COLO668 (cell line): Measurements from ENCODE around the gene ABCA3.

Experiments used
- DNase-seq: peaks from one replicate; lab custom pipeline; 2025; ENCODE audit not compliant: unreplicated experiment; lab: John Stamatoyannopoulos, UW

Gene ABCA3

DNA sequence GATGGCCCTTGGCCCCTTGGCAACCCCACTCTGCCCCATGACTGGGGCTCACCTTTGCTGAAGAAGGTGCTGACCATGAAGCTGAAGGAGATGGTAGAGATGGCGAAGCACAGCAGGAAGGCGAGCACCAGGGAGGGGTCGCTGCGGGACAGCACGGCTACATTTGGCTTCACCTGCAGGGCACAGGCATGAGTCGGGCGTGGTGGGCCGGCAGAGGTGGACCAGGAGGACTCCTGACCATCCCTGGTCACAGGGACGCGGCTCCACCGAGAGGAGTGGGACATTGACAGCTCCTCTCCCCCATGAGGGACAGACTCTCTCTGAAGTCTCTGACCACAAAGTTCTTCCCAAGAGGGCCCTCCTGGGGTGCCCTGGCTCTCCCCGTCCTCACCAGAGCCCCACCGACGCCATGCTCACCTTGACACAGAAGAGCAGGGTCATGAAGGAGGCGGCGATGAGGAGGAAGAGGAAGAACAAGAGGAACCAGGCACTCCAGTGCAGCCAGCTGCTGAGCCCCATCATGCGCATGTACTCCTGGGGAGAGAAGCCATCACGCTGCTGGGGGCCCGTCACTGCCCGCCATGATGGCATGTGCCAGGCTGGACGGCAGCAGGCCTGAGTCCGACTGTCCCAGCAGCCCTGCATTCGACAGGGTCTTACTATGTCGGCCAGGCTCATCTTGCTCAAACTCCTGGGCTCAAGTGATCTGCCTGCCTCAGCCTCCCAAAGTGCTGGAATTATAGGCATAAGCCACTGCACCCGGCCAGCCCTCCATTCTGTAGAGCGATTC is 23.1 kb downstream of the ABCA3 start:
- no peak for DNase-seq

DNA sequence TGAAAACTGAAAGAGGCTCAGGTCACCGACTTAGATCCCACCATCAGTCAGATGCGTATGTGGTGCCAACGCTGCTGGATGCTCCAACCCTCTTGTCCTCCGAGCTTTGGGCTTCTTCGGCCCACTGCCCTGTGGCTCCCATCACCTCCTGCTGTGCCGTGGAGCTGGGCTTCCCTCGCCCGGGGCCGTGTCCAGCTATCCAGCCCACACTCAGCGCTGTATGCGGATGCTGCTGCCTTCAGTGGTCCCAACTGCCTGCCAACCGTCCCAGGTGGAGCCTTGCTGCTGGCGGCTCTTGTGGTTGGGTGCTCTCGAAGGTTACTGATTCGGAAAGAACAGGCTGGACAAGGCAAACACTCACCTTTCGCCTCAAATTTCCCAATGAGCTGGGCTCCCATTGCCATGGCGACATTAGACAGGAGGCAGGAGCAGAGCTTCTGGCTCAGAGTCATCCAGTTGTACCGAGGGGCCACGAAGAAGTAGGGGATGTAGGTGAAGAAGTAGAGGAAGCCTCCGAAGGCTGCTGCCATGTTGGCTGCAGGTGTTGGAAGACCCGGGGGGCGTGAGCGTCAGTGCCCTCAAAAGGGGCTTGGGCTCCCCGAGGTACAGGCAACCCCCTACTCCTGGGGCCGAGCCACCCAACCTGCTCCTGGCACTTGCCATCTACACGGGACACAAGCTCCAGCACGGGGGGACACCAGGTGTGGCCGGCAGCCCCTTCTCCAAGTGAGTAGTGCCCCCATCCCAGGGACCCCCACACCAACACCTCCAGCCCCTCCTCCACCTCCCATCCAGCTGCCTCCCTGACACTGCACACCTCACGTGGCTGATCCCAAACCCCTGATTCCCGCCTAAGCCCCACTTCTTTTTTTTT is 32.2 kb downstream of the ABCA3 start:
- no peak for DNase-seq

DNA sequence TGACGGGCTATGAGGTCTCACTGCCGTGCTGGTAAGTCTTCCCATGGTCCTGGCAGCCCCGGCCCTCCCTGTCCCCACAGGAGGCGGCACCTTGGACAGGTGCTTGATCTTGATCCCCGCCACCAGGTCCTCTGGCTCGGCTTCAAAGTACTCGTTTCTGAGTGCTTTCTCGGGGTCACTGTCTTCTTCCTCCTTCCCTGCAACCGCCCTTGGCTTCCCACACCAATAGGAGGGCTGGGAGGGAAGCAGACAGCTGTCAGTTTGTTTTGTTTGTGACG is 40.7 kb downstream of the ABCA3 start:
- no peak for DNase-seq

DNA sequence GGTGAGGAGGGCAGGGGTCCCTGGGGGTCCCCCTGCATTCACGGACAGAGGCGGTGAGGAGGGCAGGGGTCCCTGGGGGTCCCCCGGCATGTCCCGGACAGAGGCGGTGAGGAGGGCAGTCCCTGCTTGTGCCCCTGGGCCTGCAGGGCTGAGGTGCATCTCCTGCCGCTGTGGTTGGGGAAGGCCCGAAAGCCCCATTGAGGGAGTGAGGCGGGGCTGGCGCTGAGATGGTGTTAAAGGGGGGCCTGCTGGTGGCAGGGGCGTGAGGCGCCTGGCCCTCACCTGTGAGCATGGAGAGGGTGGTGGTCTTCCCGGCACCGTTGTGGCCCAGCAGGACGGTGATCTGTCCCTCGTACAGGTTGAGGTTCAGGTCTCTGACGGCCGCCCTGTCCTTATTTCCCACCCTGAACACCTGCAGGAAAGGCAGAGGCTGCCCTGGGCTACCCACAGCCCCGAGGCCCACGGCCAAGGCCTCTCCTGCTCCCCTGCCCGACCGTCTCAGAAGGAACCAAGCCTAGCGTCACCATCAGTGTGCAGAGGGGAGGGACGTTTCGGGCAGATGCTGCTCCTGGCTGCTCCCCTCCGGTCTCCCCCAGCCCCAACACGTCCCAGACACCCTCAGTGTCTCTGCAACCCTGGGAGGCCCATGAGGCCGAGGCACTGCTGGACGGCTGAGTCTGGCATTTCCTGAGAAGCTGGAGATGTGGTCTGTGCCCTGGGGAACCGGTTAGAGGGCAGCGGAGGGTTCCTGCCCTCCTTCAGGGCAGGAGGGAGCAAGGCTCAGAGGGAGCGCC is 41.2 kb downstream of the ABCA3 start:
- no peak for DNase-seq

DNA sequence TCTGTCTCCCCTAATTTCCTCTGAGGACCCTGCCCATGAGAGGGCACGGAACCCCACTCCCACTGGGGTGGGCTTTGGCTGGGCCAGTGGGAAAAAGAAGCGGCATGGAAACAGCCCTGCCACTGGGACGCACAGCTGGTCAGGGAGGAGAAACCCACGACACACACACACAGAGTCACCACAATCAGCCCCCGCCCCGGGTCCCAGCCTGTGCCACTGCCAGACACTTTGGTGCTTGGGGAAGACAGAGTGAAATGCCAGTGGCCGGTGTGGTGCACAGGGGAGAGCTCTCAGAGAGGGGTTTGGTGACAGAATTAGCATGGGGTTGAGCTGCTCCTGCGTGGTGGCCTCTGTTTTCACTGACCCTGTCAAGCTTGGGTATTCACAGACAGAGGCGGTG is 41.9 kb downstream of the ABCA3 start:
- no peak for DNase-seq

DNA sequence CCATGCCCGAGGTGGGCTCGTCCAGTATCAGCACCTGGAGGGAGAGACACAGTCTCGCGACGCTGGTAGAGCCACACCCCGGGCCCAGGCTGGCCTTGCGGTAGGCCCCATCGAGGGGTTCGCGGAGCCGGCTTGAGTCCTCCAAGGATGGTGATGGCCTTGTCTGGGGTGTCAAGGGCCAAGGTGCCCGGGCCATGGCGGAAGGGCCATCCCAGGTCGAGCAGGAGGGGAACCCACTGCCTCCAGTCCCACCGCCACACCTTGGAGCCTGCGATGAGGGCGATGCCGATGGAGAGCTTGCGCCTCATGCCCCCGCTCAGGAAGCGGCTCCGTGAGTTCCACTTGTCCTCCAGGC is 43.0 kb downstream of the ABCA3 start:
- DNase-seq, result no peak

DNA sequence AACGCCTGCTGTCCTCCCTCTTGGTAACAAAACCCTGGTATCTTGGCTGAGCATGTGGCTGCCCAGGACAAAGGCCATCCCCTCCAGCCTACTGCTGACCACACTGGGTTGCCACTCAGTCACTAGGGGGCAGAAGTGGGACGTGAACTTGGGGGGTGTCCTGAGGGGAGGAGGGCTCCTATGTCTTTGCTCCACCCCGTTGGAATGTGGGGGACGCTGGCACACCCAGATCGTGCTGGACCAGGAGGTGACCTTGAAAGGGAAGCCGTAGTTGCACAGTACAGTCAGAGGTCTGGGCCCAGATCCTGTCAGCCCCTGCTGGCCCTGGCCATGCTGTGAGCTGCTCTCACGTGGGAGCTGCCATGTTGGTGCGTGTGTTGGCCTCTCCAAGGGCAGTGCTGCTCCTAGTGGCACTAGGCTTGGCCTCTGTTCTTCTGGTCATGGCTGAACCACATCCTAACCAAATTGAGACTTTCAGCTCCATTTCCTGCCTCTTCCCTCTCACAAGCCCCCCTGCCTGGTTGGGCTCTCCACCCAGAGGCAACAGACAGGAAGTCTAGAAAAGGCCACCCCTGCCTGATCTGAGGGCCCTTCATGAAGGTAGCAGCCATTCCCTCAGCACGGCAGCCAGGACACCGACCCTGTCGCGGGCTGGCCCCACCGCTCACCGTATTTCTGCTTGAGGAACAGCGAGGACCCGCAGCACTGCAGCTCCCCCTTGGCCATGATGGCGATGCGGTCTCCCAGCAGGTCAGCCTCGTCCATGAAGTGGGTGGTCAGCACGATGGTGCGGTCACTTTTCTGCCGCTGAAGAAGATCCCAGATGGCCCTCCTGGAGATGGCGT is 43.6 kb downstream of the ABCA3 start:
- DNase-seq, result peak; percentile 24

DNA sequence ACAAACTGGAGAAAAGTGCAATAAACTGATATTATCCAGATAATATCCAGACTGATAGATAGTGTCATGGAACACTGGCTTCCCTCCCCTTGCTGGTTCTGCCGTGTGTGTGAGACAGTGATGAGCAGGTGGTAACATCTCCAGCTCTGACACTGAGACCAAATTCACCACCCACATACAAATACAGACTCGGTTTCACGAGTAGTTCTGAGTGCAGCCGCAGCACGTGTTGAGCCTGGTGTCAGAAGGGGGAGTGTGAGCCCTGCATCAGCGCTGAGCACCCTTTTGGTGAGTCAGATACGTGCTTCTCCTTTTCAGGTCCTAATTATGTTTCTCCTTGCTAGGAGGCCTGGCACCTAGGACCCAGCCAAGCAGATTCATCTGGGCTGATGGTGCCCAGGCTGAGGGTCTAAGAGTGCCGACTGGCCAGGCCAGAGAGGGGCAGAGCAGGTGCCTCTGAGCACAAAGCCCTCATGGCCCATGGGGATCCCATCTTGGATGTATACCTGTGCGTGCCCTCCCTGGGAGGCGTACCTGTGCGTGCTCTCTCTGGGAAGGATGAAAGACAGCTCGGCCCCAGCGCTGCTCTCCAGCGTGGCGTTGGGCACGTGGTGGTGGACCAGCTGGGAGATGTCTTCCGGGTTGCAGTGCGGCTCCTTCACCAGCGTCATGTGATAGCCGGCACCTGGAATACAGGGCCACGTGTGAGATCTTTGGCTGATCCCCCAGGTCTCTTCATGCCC is 45.3 kb downstream of the ABCA3 start:
- DNase-seq, result no peak

DNA sequence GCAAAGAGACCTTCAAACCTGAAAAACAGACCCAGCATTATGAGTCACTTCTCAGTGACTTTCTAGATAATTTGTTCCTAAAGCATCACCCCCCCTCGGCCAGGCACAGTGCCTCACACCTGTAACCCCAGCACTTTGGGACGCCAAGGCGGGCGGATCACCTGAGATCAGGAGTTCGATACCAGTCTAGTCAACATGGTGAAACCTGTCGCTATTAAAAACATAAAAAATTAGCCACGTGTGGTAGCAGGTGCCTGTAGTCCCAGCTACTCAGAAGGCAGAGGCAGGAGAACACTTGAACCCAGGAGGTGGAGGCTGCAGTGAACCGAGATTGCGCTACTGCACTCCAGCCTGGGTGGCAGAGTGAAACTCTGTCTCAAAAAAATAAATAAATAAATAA is 48.3 kb downstream of the ABCA3 start:
- DNase-seq, result no peak

DNA sequence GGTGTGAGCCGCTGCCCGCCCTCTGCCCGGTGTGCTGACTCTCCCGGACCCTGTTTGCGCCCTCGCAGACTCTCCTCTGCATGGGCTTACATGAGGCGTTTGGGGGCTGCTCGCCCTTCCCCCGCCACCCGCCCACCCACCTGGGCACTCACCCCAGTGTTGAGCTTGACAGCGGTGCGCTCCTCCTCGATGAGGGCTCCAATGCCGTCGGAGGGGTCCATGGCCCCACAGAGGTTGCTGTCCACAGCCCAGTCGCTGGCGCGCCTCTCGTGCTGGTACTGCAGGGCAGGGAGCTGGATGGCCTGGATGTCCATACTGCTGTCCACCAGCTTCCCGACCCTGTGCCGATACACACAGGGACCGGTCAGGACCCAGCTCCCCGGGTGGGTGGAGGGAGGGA is 51.2 kb downstream of the ABCA3 start:
- no peak for DNase-seq

DNA sequence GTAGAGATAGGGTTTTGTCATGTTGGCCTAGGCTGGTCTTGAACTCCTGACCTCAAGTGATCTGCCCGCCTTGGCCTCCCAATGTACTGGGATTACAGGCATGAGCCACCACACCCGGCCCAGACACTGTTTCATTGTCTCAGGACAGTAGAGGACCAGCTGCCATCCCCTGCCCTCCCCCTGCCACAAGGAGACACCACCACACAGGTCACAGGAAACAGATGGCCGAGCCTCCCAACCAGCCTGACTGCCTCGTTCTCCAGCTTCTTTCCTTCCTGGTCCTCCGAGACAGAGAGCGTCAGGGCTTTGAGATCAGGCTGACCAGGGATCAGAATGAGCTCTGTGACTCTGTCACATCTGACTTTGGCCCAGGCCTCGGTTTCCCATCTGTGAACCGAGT is 51.8 kb downstream of the ABCA3 start:
- DNase-seq, result no peak

DNA sequence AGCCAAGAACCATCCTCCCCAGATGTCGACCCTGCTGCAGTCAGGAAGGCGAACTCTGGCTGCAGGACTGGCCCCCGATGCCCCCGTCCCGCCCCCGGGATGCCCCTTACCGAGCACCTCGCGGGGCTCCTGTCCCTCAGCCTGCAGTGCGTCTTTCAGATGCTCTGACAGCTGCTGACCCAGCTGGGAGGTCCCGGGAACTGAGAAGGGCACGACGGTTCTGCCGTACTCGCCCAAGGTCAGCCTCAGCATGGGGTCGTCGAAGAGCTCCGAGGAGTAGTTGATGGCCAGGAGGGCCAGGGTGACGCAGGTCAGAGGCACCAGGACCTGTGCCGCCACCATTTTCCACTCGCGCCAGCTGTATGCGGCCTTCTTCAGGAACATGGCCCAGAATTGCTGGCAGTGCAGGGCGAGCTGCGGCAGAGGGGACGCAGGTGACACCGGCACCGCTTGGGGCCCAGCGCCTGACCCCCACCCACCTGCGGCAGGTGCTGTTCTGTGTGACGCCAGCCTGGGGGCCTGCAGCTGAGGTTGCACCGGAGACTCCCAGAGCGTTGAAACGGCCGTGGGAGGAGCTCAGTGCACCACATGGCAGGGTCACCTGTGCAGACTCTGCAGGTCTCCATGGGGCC is 52.5 kb downstream of the ABCA3 start:
- DNase-seq, result no peak

DNA sequence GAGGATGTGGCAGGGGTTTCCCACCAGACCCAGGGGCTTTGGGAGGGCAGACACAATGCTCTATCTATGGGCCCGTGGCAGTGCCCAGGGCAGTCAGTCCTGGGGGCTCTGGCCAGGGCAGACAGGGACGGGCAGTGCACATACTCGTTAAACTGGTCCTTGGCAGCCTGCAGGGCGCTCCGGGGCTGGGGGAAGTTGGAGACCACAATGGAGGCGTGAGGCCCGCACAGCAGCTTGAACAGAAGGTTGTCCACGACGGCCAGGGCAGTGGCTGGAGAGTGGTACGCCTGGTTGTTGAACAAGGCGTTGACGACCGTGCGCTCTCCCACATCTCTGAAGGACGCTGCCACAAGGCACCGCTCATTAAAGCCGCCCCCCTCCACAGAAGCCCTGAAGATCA is 54.0 kb downstream of the ABCA3 start:
- no peak for DNase-seq

DNA sequence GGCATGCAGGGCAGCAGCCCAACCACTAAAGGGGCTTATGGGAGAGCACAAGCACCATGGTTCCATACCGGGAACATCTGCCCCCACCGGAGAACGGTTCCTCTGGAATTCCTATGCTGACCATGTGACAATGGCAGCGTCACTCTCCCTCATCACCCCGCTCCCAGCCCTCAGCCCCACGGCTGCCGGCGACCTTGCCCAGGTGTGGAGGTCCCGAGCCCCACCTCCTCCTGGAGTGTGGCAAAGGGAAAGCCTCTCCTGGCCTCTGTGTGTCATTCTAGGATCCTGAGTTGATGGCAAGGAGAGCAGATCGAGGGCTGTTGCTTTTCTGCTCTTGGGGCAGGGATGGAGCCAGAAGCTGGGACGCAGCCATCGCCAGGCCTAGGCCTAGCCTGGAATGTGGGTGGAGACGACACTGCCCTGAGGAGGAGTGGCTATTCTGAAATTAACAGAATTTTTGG is 54.8 kb downstream of the ABCA3 start:
- no peak for DNase-seq

DNA sequence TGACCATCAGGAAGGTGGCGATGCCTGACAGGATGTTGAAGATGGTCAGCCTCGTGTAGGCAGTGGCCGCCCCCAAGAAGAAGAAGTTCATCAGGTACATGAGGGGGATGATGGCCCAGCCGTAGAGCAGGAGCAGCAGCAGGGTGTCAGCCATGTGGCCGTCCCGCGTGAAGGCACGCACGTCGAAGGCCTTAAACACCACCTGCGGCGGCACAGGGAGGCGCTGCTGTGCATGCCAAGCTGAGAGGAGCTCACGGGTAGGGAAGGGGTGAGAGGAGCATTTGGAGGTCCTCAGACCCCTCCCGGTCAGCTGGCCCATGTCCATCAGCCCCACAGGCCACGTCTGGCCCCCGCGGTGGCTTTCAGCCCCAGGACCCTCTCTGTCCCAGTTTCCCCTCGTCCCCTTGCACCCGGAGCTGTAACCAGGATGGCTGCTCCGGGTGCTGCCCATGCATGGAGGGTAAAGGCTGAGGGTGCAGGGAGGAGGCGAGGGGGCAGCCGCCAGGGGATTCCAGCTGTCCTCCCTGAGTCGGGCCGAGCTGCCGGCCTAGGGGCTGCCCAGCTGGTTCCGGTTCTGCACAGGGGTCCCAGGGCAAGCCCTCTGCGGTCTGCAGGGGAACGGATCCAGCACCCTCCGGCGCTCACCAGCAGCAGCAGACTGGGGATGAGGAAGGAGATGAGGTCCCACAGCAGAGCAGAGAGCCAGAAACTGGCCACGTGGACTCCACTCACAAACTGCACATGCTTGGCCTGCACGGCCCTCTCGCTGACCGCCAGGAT is 55.5 kb downstream of the ABCA3 start:
- DNase-seq, result no peak

DNA sequence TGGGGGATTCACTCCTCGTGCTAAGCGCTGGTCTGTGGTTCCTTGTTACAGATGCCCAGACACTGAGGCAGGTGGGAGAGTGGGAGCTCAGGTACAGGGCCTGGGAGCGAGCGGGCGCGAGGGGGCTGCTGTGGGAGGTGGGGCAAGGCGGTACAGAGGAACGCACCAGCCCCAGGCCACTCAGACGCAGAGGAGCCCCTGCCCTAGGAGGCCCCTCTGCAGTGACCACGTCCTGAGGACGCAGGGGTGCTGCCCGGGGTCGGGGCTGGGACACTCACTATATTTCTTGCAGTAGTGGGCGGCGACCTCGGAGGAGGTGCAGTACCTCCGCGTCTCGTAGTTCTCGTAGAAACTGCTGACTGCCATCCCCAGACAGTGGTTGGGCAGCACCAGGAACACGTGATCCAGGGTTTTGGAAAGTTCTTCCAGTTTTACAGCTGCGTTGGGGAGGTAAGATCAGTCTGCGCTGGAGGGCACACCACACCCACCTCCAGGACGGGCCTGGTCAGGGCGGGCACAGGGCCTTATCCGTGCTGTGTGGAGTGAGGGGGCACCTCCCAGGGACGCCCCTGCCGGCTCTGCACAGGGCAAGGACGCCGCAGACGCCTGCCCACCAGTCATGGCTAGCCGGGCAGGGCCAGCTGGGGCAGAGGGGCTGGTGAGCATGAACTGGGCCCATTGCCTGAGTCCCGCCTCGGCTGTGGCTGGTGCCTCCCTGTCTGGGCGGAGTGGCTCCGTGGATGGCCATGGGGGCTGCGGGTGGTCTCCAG is 56.3 kb downstream of the ABCA3 start:
- DNase-seq, result no peak

DNA sequence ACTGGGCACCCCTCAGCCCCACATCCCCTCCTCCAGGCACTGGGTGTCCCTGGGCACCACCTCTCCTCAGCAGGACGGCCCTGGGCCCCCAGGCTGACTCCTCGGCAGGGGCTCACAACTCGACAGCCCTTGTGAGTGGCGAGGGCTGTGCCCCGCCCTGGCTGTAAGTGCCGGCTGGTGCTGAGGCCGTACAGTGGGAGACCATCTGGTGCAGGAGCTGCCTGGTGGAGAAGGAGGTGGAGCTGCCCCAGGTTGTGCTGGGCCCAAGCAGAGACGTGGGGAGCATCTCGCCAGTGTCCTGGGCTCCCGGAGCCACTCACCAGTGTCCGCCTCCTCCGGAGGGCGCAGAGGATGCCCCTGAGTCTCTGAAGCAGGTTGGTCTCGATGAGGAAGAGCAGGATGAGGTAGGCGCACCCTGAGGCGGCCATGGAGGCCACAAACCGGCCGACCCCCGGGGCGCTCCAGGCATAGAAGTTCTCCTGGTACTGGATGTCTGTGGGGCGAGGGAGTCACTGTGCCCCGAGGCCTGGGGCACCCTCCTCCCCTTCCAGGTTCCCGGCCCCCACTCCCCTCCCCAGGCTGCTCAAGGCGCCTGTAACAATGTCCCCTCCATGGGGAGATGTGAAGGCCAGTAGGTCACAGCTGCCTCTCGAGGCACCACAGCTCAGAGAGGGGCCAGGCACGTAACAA is 57.5 kb downstream of the ABCA3 start:
- DNase-seq, result no peak

DNA sequence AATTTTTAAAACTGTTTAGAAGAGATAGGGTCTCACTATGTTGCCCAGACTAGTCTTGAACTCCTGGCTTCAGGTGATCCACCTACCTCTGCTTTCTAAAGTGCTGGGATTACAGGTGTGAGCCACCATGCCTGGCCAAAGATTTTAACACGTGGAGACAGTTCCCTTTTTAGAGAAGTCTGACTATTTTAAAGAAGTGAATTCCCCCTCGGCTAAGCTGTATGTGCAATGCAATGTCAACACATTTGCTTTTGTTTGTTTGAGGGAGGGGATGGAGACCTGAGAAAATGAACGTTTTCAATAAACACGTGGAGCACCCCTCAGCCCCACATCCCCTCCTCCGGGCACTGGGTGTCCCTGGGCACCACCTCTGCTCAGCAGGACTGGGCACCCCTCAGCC is 58.3 kb downstream of the ABCA3 start:
- no peak for DNase-seq
